Measurements from ENCODE around the gene AGAP2. TPM values are rescaled to one million over a fixed set of nuclear protein-coding genes. Genes with fewer than 3 reads are reported as not detected.

AGAP2 gene
- total RNA-seq, 1 donor from 2014 or later: 3.7 TPM

DNA sequence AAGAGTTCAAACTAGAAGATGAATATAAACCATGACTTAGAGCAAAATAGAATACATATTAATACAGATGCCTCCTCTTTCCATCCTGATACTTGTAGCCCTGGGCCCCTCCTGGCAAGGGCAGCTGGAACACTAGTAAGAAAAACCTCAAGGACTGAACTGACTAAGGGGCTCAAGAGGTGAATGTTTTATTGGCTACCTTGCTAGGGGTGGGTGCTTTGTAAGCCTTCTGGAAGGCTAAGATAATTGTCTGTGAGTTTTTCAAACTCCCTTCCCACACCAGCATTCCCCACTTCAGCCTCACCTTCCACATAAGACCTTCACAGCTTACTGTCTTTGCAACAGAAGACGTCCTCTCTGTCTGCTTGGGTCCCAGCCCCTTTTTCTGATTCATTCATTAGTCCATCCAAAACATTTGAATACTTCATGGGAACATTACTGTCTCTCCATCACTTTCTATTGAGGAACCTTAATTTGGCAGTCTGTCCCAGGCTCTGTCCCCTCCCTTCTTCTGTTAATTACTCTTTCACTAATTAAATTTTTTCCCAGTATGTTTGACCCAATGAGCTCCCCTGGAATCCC, 15.3 kb upstream of the AGAP2 start:
- DNase-seq: no peak

DNA sequence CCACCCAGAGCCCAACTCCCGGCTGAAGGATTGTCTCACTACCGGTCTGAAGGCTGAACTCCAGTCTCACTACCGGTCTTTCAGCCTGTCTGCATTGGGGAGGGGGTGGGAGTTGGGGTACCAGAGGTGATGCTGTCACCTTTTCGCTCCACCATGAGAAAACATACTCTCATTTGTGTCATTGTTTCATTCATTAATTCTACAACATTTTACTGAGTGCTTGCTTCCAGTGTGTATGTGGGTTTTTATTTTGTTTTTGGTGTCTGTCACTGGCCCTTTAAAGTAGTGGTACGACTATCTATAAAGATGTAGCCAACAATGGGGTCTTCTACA, 14.1 kb upstream of the AGAP2 start:
- no peak for DNase-seq

DNA sequence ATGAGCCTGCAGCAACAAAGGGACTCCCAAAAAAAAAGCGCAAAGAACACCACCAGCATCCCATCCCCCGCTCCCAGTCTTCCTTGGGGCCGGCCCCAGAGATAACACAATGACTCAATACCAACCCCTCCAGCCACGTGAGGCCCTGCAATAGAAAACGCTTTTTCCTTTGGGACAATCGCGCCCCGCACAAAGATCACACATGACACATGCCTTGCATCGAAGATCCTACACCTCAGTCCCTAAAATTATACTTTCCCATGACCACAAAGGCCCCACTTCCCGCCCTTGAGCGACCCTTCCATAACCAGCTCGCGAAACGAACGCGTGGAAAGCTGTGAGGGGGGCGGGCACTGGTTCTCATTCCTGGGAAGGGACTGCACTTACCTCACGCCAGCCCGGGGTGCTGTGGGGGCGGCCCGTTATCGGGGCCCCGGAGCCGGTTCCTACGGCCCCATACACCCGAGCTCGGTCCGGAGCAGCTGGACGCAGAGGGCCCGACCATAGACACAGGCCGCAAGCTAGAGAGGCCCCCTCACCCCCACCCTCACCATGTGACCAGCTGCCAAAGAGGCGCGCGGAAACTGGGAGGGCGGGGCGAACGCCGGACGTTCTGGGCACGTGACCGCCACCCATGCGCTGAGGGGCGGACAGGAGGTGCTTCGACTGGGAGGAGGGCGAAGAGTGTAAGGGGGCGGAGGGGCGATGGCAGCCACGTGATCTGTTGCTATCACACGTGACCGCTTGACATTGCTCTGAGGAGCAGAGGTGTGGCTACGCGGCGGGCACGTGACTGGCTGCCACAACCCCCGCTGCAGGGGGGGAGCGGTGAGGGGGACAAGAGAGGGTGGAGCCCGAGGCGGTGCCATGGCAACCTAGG, 13.5 kb upstream of the AGAP2 start, which contains the start of gene CDK4:
CDK4 (minus strand) TSS at position 523 of the 880 bp plus-strand sequence. CDS start 593 bp downstream, outside the sequence.
- peak; percentile 99 for DNase-seq

DNA sequence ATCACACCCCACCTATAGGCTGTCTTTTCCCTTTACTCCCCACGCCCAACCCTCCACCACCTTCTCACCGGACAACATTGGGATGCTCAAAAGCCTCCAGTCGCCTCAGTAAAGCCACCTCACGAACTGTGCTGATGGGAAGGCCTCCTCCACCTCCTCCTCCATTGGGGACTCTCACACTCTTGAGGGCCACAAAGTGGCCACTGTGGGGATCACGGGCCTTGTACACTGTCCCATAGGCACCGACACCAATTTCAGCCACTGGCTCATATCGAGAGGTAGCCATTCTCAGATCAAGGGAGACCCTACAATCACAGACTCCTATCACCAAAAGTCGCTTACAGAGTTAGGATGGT, 12.9 kb upstream of the AGAP2 start:
- no peak for DNase-seq

DNA sequence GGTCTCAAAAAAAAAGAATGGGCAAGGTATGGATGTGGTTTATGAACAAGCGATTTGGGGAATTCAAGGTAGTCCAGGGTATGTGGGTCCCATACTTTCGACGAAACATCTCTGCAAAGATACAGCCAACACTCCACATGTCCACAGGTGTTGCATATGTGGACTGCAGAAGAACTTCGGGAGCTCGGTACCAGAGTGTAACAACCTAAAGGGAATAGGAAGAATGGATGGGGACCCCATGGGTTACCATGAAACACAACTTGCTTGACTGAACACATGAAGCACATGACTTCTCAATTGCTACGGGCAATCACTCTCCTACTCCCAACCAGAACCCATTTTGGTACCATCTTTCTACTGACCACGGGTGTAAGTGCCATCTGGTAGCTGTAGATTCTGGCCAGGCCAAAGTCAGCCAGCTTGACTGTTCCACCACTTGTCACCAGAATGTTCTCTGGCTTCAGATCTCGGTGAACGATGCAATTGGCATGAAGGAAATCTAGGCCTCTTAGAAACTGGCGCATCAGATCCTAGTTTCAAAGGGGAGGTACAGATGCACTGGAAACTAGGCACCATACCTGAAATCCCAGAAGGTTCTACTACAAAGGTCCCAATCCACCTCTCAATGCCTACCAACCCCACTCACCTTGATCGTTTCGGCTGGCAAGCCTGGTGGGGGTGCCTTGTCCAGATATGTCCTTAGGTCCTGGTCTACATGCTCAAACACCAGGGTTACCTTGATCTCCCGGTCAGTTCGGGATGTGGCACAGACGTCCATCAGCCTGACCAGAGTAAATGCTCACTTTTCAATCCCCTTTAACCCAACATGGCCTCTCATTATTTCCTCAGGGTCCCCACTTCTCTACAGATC, 12.3 kb upstream of the AGAP2 start:
- no peak for DNase-seq

DNA sequence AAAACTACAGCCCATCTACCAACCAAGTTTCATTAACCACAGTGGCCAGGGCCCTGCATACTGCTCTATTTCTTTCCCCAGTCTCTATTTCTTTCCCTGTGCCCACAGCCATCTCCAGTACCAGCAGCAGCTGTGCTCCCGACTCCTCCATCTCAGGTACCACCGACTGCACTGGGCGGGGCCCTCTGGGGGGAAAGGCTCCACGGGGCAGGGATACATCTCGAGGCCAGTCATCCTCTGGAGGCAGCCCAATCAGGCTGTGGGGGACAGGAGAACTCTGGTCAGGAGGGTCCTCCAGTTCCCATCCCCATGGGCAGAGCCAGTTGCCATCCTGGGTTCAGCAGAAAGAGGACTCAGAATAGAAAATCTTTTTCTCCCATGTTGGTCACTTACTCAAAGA, 10.5 kb upstream of the AGAP2 start:
- DNase-seq: no peak

DNA sequence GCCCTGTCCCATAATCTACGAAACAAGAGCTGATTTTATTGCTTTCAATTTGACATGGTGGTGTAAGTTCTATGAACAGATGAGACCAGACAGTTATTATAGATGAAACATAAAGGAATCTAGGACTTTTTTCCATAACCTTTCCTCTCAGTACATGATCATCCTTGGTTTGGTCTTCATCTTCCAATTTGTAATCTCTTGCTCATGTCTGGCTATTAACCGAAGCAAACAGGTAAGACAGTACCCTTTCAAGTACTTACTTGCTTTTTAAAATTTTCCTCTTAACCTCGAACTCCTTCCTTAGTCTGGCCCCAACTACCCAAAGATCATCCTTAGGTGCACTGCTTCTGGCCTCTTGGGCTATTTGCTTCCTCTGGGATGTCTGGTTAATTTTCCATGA, 7.5 kb upstream of the AGAP2 start:
- DNase-seq: no peak

DNA sequence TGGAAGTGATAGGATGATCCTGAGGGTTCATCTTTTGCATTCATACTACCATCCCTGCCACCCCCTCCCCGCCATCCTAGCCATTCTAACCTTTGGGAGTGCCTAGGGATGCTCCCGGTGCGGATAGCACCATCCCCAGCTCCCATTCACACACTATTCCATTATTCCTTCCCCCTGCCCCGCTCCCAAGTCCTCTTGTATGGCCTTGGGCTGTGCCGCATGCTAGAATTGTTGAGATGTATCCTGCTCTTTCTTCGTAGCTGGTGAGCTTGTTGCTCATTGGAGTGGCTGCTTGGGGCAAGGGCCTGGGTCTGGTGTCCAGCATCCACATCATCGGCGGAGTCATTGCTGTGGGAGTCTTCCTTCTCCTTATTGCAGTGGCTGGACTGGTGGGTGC, 6.9 kb upstream of the AGAP2 start:
- no peak for DNase-seq

DNA sequence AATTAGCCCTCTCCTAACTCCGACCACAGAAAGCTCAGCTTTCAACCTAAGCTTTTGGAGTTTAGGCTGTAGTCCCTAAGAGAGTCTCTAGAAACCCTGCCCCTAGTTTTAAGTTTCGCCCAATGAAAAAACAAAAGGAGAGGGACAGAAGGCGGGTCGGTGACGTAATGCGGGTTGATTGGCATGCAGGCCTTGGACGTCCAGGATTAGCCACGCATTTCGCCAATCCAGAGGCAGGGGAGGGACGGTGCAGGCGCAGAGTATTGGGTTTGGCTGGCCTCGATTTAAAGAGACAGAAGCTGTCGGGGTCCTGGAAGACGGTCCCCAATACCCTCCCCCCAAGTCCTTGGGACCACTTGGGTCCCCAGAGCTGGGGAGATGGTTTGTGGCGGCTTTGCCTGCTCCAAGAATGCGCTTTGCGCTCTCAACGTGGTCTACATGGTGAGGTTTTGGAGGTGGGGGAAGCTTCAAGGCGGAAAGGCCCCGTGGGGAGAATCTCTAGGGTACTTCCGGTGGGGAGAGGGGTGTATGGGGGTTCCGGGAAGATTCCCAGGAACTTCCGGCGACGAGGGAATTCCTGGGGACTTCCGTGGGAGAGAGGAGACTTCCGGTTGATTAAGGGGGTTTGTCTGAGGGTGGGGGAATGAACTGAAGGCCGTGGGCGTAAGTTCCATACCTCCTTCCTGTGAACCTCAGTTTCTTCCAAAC, 6.4 kb upstream of the AGAP2 start, which contains the start of gene TSPAN31:
TSPAN31 (plus strand) TSS at position 263 of the 708 bp plus-strand sequence; CDS start at position 379, 116 bp downstream.
- DNase-seq: peak; percentile 99

DNA sequence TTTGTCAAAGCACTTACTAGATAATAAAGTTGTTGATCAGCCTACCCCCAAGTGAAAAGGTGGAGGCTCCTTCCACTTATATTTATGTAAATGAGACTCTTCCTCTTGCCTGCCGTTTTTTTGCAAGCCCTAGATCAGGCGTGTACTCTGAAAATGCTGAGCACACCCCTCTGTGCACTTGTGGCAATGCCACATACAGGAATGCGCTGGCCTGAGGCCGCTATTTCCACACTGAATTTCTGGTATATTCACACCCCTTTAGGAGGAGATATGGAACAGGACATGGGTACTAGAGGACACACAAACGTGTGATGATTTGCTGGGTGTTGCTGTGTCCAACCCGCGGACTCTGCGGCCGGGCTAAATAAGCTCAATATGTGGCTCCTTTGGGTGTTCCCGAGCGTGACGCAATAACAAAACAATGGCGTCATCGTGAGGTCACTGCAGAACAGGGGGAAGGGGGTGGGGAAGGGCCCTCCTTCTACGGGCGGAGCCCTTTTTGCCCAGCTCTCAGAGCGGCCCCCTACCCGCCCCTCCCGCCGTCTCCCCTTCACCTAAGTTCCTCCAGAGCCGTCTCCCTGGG, 5.7 kb upstream of the AGAP2 start:
- DNase-seq: no peak

DNA sequence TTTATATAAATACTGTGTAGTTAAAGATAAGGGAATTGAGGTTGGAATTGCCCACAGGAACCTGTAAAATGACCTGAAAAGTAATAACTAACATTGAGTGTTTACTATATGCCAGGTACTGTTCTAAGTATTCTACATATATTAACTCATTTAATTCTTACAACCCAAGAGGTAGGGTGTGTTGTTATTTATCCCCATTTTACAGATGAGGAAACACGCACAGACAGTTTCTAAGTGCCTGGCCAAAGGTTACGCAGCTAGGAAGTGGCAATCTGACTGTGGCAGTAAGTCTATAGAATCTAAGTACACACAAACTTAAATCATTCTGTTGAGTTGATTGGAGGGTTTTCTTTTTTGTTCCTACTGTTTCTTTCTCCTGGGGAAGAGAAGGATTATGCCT, 5.2 kb upstream of the AGAP2 start:
- no peak for DNase-seq

DNA sequence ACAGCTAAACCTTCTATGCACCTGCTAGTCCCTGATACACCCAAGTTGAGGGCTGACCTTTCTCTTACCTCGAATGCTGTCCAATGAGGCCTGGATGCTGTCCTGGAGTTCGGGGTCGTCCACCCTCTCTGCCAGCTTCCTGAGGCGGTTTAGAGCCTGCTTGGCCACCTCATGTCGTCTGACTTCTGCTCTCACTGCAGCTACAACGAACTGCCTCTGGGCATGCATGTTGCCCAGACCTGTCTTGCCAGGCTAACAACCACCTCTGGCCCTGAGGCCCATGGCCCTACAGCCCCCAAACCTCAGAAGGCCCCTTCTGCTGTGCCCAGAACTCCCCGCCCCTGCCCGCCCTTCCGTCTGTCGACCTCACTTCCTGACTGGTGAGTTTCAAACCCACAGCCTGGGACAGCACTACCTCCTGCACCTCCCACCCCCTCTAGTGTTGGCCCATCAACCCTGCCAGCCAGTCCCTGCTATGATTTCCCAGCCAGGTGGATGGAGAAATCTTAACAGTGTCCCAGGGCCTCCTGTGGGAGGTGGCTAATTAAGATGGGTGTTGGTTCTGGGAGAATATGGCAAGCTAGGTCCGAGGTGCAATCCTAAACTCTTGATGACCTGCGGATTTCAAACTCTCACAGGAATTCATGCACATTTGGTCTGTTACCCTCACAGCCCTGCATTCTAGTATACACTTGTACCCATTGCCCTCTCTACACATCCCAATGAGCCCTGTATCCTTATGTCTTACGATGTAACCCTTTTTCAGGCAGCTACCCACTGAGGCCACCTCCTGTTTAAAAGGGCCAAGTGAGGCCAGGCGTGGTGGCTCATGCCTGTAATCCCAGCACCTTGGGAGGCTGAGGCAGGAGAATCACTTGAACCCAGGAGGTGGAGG, 3.5 kb upstream of the AGAP2 start:
- DNase-seq: no peak

DNA sequence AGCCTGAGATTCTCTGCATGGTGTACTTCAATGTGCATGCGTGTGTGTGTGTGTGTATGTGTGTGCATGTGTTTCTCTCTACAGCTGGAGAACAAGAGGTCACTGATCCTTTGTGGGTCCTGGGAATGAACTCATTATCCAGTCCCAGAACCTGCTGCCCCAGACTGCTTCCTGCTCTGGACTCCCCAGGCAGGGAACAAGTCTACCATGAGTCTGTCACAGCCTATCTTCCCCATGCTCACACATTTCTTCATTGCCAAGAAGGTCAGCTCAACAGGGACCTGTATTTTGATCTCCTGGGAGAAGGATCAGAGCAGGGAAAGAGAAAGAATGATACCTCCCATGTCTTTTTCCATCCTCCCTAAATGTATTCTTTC, 2.9 kb upstream of the AGAP2 start:
- DNase-seq: no peak

DNA sequence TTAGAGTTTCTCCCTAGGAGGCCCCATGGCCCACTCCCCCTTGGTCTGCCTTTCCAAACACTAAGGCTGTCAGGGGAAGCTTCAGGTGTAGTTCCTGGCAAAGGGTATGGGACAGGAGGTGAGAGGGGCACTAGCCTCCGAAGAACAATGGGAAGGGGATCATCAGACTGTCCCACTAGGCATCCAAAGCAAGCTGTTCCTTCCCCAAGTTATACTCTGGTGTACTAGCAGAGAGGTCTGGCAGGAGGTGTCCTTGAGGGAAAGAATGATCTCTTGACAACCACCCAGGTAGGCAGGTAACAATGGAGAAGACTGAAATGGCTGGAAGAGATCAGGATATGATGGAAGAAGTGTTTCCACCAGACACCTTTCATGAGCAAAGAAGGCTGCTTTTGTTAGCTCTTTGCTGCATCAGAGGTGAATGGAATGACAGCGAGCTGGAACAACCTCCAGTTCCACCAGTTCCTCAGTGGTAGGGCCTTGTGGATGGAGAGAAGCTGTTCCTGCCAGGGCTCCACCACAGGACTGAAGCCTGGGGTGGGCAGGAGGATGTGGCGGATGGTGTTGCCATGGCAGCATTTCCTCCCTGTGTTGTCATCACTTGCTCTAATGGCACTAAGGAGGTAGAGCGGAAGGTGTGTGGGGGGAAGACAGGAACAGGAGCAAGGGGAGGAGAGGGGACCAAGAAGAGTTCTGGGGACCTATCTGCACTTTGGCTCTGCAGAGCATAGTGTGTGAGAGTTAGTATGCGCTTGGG, 2.3 kb upstream of the AGAP2 start:
- DNase-seq: no peak

DNA sequence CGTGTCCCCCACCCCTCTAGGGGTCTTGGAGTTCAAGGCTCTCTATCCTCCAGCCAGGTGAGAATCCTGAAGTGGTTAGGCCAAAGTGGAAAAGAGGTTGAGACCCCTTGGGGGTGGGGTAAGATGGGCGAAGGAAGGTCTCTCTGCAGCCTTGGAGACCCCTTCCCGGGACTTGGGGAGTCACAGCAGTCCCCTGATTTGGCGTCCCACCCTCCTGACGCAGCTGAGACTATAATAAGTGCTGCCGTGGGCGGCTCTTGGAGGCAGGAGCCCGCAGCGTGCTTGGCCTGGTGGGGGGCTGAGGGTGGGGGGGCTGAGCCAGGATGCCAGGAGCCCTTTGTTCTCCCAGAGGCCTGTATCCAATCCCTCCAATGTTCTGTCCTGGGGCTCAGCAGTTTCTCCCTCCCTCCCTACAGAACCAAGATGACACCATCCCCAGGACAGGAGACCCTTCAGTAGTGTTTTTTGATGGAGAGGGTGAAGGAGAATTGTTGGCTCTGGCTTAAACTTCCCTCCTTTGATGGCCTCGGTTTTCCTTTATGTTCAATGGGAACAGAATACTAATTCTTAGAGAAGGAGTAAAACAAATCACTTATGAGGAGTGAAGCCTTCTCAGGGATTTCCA, 1.5 kb upstream of the AGAP2 start:
- no peak for DNase-seq

DNA sequence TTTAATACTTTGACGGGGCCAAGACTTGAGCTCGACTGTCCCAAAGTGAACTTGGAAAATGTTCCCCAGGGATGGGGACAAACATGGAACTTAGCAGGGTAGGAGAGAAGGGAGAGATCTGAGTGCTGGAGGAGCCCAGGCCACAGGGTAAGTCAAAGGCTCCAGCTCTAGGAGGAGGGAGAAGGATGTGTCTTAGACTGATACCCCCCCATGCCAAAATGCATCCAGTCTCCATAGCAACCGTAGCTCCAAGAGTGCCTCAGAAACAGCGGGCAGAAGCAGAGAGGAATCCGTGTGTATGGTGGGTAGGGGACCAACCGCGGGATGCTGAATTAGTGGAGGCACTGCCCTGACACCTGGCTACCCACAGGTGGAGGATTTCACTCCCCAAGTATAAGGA, 845 bp upstream of the AGAP2 start:
- DNase-seq: no peak

DNA sequence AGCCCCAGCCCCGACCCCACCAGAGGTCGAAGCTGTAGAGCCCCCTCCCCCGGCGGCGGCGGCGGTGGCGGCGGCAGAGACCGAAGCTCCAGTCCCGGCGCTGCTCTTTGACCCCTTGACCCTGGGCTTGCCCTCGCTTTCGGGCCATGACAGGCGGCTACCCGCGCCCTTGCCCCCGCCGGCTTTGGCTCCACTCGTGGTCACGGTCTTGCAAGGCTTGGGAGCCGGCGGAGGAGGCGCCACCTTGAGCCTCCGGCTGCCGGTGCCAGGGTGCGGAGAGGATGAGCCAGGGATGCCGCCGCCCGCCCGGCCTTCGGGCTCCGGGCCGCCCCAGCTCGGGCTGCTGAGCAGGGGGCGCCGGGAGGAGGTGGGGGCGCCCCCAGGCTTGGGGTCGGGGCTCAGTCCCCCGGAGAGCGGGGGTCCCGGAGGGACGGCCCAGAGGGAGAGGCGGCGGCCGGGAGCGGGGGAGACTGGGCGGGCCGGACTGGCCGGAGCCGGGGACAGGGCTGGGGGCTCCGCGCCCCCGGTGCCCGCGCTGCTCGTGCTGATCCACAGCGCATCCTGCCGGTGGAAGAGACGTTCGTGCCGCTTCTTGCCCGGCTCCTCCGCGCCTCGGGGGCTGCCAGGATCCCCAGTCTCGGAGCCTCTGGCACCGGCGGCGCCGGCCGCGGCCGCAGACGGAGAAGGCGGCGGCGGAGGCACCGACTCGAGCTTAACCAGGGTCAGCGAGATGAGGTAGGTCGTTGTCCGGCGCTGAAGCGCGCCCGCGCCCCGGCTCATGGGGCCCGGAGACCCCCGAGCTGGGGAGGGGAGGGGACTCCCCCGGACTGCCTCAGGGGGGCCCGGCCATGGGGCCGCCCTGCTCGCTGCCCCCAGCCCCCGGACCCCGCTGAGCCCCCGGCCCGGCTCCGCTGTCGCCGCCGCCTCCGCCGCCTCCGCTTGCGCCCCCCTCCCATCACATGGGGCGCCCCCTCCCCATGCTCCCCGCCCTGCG, 778 bp downstream of the AGAP2 start:
- peak; percentile 66 for DNase-seq

DNA sequence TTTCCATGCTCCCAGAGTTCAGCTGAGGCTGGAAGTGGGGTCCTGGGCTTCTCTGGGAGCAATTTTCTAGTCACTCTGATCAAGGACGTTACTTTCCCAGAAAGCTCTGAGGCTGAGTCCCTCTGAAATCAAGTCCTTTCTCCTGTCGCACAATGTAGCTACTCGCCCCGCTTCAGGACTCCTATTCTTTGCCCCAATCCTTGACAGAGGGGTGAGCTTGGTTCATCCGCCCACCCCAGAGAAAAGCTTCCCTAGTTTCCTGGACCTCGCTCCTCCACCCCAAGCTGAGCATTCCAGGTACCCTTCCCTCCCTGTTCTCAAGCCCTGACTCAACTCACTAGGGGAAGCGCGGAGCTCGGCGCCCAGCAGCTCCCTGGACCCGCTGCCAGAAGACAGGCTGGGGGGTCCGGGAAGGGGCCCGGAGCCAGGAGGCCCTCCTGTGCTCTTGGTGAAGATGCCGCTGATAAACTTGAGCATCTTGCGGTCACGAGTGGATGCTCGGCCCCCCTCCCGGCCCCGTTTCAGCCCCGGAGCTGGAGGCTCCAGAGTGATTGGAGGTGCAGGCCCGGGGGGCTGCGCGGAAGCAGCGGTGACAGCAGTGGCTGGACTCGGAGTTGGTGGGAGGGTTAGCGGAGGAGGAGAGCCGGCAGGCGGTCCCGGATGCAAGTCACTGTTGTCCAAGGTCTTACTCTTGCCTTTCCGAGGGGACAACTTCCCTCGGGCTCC, 1.6 kb downstream of the AGAP2 start:
- DNase-seq: no peak
